ENCODE measurements around the gene SNURF. TPM values are rescaled to one million over a fixed set of nuclear protein-coding genes. Genes with fewer than 3 reads are reported as not detected.
"Not testable (repeated sequence)": the region's sequence is repeated elsewhere in the genome, so short reads cannot be mapped to it uniquely, and the experiment has no call there.

The SNURF gene
- total and polyA plus RNA-seq, 2 experiments from 2014 or later: 7.2 to 12.0 TPM

- H3K27ac ChIP-seq: no peak overlapping the region
- H3K27me3 ChIP-seq: no peaks in the 10 kb centered on the region
- no peaks in the 10 kb centered on the region for H3K9me2 ChIP-seq (replicated peaks; ENCODE audit: insufficient read depth)
- no peak overlapping the region for H2AFZ ChIP-seq
- H3K79me2 ChIP-seq: peaks cover 66% of the 10 kb centered on the region
- 81% methylated on average over 4 of the region's 4 CpGs for WGBS (ENCODE audit: low lambda C conversion rate, missing lambda C conversion rate)
- no peaks in the 10 kb centered on the region for H3K4me1 ChIP-seq (ENCODE audit: insufficient read depth)
- TF ChIP-seq EZH2 (IDR thresholded peaks at IDR 0.05; ENCODE audit: borderline replicate concordance) (no peak), EZH2phosphoT487 (IDR thresholded peaks at IDR 0.05; ENCODE audit: low read depth, severe bottlenecking, unreplicated experiment) (no peak)
- TF ChIP-seq, protein P1, sequence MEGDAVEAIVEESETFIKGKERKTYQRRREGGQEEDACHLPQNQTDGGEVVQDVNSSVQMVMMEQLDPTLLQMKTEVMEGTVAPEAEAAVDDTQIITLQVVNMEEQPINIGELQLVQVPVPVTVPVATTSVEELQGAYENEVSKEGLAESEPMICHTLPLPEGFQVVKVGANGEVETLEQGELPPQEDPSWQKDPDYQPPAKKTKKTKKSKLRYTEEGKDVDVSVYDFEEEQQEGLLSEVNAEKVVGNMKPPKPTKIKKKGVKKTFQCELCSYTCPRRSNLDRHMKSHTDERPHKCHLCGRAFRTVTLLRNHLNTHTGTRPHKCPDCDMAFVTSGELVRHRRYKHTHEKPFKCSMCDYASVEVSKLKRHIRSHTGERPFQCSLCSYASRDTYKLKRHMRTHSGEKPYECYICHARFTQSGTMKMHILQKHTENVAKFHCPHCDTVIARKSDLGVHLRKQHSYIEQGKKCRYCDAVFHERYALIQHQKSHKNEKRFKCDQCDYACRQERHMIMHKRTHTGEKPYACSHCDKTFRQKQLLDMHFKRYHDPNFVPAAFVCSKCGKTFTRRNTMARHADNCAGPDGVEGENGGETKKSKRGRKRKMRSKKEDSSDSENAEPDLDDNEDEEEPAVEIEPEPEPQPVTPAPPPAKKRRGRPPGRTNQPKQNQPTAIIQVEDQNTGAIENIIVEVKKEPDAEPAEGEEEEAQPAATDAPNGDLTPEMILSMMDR (IDR thresholded peaks at IDR 0.05; ENCODE audit: poor library complexity): no peak
- DNase-seq (ENCODE audit: low spot score): no peak
- H3K9me3 ChIP-seq (ENCODE audit: low read depth): no peaks in the 10 kb centered on the region
- H3K4me3 ChIP-seq: no peak overlapping the region
- no peak overlapping the region for H3K4me2 ChIP-seq
- peaks cover 21% of the 10 kb centered on the region for H4K20me1 ChIP-seq (ENCODE audit: insufficient read depth, poor library complexity, severe bottlenecking)
- peaks cover 2% of the 10 kb centered on the region for H3K36me3 ChIP-seq (replicated peaks; ENCODE audit: insufficient read depth, low read depth)
These were observed 11.7 kb downstream of the SNURF start for GRCh38 chr15:24966364-24967103.

DNA sequence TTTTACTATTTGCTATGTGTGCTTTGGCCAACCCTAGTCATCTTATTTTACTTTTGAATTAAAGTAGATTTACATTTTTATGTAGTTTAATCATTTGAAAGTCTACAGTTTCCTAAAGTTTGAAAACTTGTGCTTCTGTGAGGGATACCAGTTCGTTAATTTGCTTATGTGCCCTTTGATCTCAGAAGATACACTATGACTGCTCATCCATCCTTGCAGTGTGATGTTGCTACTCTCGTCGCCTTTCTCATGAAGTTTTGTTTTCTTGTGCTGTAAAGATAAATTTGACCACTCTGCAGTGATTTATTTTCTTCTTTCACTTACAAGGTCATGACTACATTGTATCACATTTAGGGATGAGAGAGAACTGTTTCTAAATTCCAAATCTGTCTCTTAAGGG lies 16.3 kb downstream of the SNURF start:
- no peak for TF ChIP-seq EZH2phosphoT487 (IDR thresholded peaks at IDR 0.05; ENCODE audit: low read depth, severe bottlenecking, unreplicated experiment)
- TF ChIP-seq, protein P1 (IDR thresholded peaks at IDR 0.05; ENCODE audit: poor library complexity): no peak
- no peak for TF ChIP-seq EZH2 (IDR thresholded peaks at IDR 0.05; ENCODE audit: borderline replicate concordance)
- WGBS (ENCODE audit: low lambda C conversion rate, missing lambda C conversion rate): 72% methylated on average over 3 of the region's 3 CpGs
- Histone ChIP-seq H3K9me2 (replicated peaks; ENCODE audit: insufficient read depth) (no peaks in the 10 kb centered on the region), H4K20me1 (ENCODE audit: insufficient read depth, poor library complexity, severe bottlenecking) (no peaks in the 10 kb centered on the region), H3K4me3 (no peak overlapping the region), H3K79me2 (peaks cover 29% of the 10 kb centered on the region), H3K36me3 (replicated peaks; ENCODE audit: insufficient read depth, low read depth) (no peaks in the 10 kb centered on the region), H3K9me3 (ENCODE audit: low read depth) (no peaks in the 10 kb centered on the region), H3K27ac (no peak overlapping the region), H2AFZ (no peak overlapping the region), H3K4me2 (no peak overlapping the region), H3K4me1 (ENCODE audit: insufficient read depth) (no peaks in the 10 kb centered on the region), H3K27me3 (no peaks in the 10 kb centered on the region)
- DNase-seq (ENCODE audit: low spot score): no peak

DNA sequence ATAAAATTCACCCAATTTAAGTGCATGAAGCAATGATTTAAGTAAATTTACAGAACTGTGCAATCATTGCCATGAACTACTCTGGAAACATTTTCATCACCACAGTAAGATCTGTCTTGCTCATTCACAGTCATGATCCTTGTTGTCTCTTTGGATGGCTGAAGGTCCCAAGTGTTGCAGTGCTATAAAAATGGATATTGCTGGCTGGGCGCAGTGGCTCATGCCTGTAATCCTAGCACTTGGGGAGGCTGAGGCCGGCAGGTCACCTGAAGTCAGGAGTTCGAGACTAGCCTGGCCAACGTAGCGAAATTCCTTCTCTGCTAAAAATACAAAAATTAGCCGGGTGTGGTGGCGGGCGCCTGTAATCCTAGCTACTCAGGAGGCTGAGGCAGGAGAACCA lies 17.0 kb downstream of the SNURF start:
- Histone ChIP-seq H3K4me3 (no peak overlapping the region), H2AFZ (no peak overlapping the region), H3K27me3 (no peaks in the 10 kb centered on the region), H4K20me1 (ENCODE audit: insufficient read depth, poor library complexity, severe bottlenecking) (no peaks in the 10 kb centered on the region), H3K79me2 (peaks cover 21% of the 10 kb centered on the region), H3K4me2 (no peak overlapping the region), H3K9me2 (replicated peaks; ENCODE audit: insufficient read depth) (no peaks in the 10 kb centered on the region), H3K4me1 (ENCODE audit: insufficient read depth) (no peaks in the 10 kb centered on the region), H3K9me3 (ENCODE audit: low read depth) (no peaks in the 10 kb centered on the region), H3K36me3 (replicated peaks; ENCODE audit: insufficient read depth, low read depth) (no peaks in the 10 kb centered on the region), H3K27ac (no peak overlapping the region)
- WGBS (ENCODE audit: low lambda C conversion rate, missing lambda C conversion rate): 90% methylated on average over 8 of the region's 8 CpGs
- no peak for DNase-seq (ENCODE audit: low spot score)
- TF ChIP-seq EZH2 (IDR thresholded peaks at IDR 0.05; ENCODE audit: borderline replicate concordance) (no peak), EZH2phosphoT487 (IDR thresholded peaks at IDR 0.05; ENCODE audit: low read depth, severe bottlenecking, unreplicated experiment) (no peak)
- TF ChIP-seq, protein P1 (IDR thresholded peaks at IDR 0.05; ENCODE audit: poor library complexity): no peak

DNA sequence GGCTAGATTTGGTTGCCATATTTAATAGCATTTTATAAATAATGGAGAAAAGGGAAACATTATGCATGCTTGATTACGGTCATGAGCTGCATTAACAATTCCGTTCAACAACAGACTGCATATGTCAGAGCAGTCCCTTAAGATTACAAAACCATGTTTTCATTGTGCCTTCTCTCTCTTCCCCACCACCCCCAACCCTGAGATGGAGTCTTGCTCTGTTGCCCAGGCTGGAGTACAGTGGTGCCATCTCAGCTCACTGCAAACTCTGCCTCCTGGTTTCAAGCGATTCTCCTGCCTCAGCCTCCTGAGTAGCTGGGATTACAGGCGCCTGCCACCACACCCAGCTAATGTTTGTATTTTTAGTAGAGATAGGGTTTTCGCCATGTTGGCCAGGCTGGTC lies 17.9 kb downstream of the SNURF start:
- H3K4me2 ChIP-seq; H3K4me3 ChIP-seq; H4K20me1 ChIP-seq (ENCODE audit: insufficient read depth, poor library complexity, severe bottlenecking); H3K9me3 ChIP-seq (ENCODE audit: low read depth); H3K9me2 ChIP-seq (replicated peaks; ENCODE audit: insufficient read depth); H3K36me3 ChIP-seq (replicated peaks; ENCODE audit: insufficient read depth, low read depth); H3K27ac ChIP-seq; DNase-seq (ENCODE audit: low spot score); H3K27me3 ChIP-seq; H2AFZ ChIP-seq; H3K4me1 ChIP-seq (ENCODE audit: insufficient read depth): not testable (repeated sequence)
- H3K79me2 ChIP-seq: peaks cover 17% of the 10 kb centered on the region
- 94% methylated on average over 5 of the region's 5 CpGs for WGBS (ENCODE audit: low lambda C conversion rate, missing lambda C conversion rate)

Data from hepatocyte (in vitro differentiated cells).